ENCODE results near the gene RASA3.

RASA3 gene

GRCh38 chr13:114065141-114065925 lies 67.1 kb downstream of the RASA3 start:
- Histone ChIP-seq H3K36me3 (ENCODE audit: insufficient read depth, low read length) (peaks cover 3% of the 10 kb centered on the region; the same call in 1 of the 2 replicates), H3K9me3 (ENCODE audit: insufficient read depth, low read depth, low read length) (no peaks in the 10 kb centered on the region), H3F3A (ENCODE audit: low read depth) (no peaks in the 10 kb centered on the region), H3K9me2 (replicated peaks; ENCODE audit: low read depth, low read length) (no peaks in the 10 kb centered on the region), H3K4me3 (ENCODE audit: low read length, poor library complexity, severe bottlenecking) (no peak overlapping the region), H3K79me2 (ENCODE audit: insufficient read depth, low read length) (peaks cover 53% of the 10 kb centered on the region), H3K4me2 (ENCODE audit: low read depth, low read length, poor library complexity, severe bottlenecking) (no peak overlapping the region), H3K27me3 (ENCODE audit: insufficient read depth, low read length, poor library complexity, severe bottlenecking) (no peaks in the 10 kb centered on the region), H3K4me1 (ENCODE audit: insufficient read depth, low read length, poor library complexity, severe bottlenecking) (peaks cover 40% of the 10 kb centered on the region), H3K9ac (ENCODE audit: low read depth, low read length, poor library complexity, severe bottlenecking) (no peak overlapping the region), H2AFZ (ENCODE audit: low read length) (no peak overlapping the region), H4K20me1 (ENCODE audit: insufficient read depth, low read length, poor library complexity, severe bottlenecking) (peaks cover 12% of the 10 kb centered on the region)
- TF ChIP-seq EZH2phosphoT487 (IDR thresholded peaks at IDR 0.05; ENCODE audit: borderline replicate concordance) (no peak), CTCF (conservative IDR thresholded peaks at IDR 0.05; ENCODE audit: low read length) (no peak)

- H3K9ac ChIP-seq (ENCODE audit: low read depth, low read length, poor library complexity, severe bottlenecking), result no peak overlapping the region
- H3K27me3 ChIP-seq (ENCODE audit: insufficient read depth, low read length, poor library complexity, severe bottlenecking), result no peaks in the 10 kb centered on the region
- TF ChIP-seq CTCF (conservative IDR thresholded peaks at IDR 0.05; ENCODE audit: low read length) (no peak), EZH2phosphoT487 (IDR thresholded peaks at IDR 0.05; ENCODE audit: borderline replicate concordance) (no peak)
- H4K20me1 ChIP-seq (ENCODE audit: insufficient read depth, low read length, poor library complexity, severe bottlenecking), result peaks cover 12% of the 10 kb centered on the region
- H2AFZ ChIP-seq (ENCODE audit: low read length), result no peak overlapping the region
- H3K79me2 ChIP-seq (ENCODE audit: insufficient read depth, low read length), result peaks cover 60% of the 10 kb centered on the region
- no peaks in the 10 kb centered on the region for H3K9me2 ChIP-seq (replicated peaks; ENCODE audit: low read depth, low read length)
- peaks cover 40% of the 10 kb centered on the region for H3K4me1 ChIP-seq (ENCODE audit: insufficient read depth, low read length, poor library complexity, severe bottlenecking)
- no peak overlapping the region for H3K4me2 ChIP-seq (ENCODE audit: low read depth, low read length, poor library complexity, severe bottlenecking)
- H3K4me3 ChIP-seq (ENCODE audit: low read length, poor library complexity, severe bottlenecking), result no peak overlapping the region
- no peaks in the 10 kb centered on the region for H3F3A ChIP-seq (ENCODE audit: low read depth)
- peaks cover 8% of the 10 kb centered on the region; the same call in 1 of the 2 replicates for H3K36me3 ChIP-seq (ENCODE audit: insufficient read depth, low read length)
- no peaks in the 10 kb centered on the region for H3K9me3 ChIP-seq (ENCODE audit: insufficient read depth, low read depth, low read length)
Measured at GRCh38 chr13:114064450-114065140, 67.8 kb downstream of the RASA3 start.

GRCh38 chr13:114063545-114064449 lies 68.6 kb downstream of the RASA3 start:
- no peaks in the 10 kb centered on the region for H3F3A ChIP-seq (ENCODE audit: low read depth)
- H3K79me2 ChIP-seq (ENCODE audit: insufficient read depth, low read length), result peaks cover 66% of the 10 kb centered on the region
- no peak overlapping the region for H2AFZ ChIP-seq (ENCODE audit: low read length)
- H3K9ac ChIP-seq (ENCODE audit: low read depth, low read length, poor library complexity, severe bottlenecking), result no peak overlapping the region
- H3K4me2 ChIP-seq (ENCODE audit: low read depth, low read length, poor library complexity, severe bottlenecking), result no peak overlapping the region
- no peak overlapping the region for H3K4me3 ChIP-seq (ENCODE audit: low read length, poor library complexity, severe bottlenecking)
- H4K20me1 ChIP-seq (ENCODE audit: insufficient read depth, low read length, poor library complexity, severe bottlenecking), result peaks cover 12% of the 10 kb centered on the region
- no peaks in the 10 kb centered on the region for H3K27me3 ChIP-seq (ENCODE audit: insufficient read depth, low read length, poor library complexity, severe bottlenecking)
- TF ChIP-seq CTCF (conservative IDR thresholded peaks at IDR 0.05; ENCODE audit: low read length) (no peak), EZH2phosphoT487 (IDR thresholded peaks at IDR 0.05; ENCODE audit: borderline replicate concordance) (no peak)
- peaks cover 40% of the 10 kb centered on the region for H3K4me1 ChIP-seq (ENCODE audit: insufficient read depth, low read length, poor library complexity, severe bottlenecking)
- no peaks in the 10 kb centered on the region for H3K9me3 ChIP-seq (ENCODE audit: insufficient read depth, low read depth, low read length)
- H3K36me3 ChIP-seq (ENCODE audit: insufficient read depth, low read length), result peaks cover 11% of the 10 kb centered on the region; the same call in 1 of the 2 replicates
- no peaks in the 10 kb centered on the region for H3K9me2 ChIP-seq (replicated peaks; ENCODE audit: low read depth, low read length)
